ENCODE measurements around the gene ANXA6.
"Not testable (repeated sequence)": the region's sequence is repeated elsewhere in the genome, so short reads cannot be mapped to it uniquely, and the experiment has no call there.

The ANXA6 gene

DNA sequence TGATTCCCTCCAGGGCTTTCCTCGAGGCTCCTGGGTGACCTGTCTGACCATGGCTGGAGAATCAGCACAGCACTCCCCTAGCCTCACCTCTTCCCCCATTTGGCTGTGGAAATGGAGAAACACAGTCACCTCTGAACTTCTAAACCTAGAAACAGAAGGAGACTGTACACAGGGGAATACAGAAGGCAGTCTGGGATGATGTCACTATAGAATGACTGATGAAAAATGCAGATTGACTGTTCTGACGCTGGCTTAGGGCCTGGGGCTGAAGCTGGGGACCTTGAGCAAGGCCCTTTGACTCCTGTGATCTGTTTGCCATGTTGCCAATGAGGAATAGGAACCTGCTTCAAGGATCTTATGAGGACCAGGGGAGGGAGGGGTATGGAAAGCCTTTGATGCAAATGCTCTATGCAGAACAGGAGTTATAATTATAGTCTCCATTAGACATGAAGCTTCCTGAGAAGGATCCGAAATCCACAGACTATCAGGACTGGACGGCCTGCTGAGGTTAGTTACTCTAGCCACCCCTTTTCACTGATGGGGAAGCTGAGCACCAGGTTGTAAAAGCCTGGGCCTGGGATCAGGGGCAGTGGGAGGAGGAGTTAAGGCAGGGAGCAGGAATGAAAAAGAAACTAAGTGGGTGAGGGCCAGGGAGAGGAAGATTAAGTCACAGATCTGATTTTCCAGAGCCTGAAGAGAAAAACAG lies 24.4 kb upstream of the ANXA6 start:
- no peak for DNase-seq (ENCODE audit: low read depth in 2 of 2)

DNA sequence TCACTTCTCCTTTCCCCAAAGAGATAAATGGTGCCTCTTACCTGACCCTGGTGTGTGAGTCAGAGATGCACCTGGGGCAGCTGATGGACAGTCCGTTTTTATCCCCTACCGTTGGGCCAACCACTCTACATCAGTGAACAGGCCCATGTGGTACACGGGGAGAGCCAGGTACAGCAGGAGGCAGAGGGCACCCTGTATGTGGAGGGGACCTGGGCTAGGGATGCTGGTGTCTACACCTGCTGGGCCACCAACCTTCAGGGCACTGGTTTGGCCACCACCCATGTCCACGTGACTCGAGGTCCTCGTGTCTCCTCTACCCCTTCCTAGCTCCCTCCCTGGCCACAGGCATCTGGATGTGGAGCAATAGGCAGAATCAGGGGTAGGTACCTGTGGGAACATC lies 22.7 kb upstream of the ANXA6 start:
- DNase-seq (ENCODE audit: low read depth in 2 of 2): no peak

GRCh38 chr5:151179489-151179840 lies 21.9 kb upstream of the ANXA6 start:
- no peak for DNase-seq (ENCODE audit: low read depth in 2 of 2)

- no peak for DNase-seq (ENCODE audit: low read depth in 2 of 2)
Measured at GRCh38 chr5:151178777-151179488, 21.4 kb upstream of the ANXA6 start.

DNA sequence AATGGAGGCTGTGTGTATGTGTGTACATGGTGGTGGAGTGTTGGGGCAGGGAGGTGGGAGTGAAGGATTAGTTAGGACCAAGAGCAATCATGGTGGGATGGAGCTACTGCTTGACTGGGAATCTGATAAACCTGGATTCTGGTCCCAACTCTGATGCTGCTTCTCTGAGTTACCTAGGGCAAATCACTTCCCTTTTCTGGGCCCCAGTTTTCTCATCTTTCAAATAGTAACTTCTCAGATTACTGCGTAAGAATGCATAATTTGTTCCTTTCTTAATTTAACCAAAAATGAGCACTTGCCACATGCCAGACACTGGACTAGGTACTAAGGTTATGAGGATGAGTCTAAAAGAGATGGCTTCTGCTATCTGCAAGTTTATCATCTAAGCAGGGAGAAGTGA lies 20.8 kb upstream of the ANXA6 start:
- DNase-seq (ENCODE audit: low read depth in 2 of 2): no peak

- DNase-seq (ENCODE audit: low read depth in 2 of 2): not testable (repeated sequence)
Measured at GRCh38 chr5:151176268-151176667, 18.7 kb upstream of the ANXA6 start.

DNA sequence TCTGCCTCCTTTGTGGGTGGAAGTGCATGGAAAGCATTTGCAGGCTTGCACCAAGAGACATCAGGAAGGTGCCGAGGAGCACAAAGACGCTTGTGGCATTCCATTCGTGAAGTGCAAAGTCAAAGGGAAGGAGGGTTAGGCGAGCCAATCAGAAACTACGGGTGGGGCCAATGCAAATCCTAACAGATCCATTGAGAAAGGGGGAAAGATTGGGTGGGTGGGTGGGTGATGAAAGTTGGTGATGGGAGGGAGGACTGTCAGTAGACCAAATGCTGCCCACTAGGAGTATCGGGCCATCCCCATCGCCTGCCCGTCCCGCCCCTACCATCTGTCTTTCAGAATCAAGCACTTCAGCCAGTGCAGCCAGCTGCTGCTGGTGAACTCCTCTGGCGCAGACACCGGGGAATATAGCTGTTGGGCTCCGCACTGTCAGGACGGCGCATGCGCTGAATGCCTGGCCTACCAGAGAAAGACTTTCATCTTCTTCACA lies 17.1 kb upstream of the ANXA6 start:
- no peak for DNase-seq (ENCODE audit: low read depth in 2 of 2)

- no peak for DNase-seq (ENCODE audit: low read depth in 2 of 2)
Measured at GRCh38 chr5:151173711-151174611, 16.4 kb upstream of the ANXA6 start.

- no peak for DNase-seq (ENCODE audit: low read depth in 2 of 2)
Measured at GRCh38 chr5:151171529-151171928, 13.9 kb upstream of the ANXA6 start.

DNA sequence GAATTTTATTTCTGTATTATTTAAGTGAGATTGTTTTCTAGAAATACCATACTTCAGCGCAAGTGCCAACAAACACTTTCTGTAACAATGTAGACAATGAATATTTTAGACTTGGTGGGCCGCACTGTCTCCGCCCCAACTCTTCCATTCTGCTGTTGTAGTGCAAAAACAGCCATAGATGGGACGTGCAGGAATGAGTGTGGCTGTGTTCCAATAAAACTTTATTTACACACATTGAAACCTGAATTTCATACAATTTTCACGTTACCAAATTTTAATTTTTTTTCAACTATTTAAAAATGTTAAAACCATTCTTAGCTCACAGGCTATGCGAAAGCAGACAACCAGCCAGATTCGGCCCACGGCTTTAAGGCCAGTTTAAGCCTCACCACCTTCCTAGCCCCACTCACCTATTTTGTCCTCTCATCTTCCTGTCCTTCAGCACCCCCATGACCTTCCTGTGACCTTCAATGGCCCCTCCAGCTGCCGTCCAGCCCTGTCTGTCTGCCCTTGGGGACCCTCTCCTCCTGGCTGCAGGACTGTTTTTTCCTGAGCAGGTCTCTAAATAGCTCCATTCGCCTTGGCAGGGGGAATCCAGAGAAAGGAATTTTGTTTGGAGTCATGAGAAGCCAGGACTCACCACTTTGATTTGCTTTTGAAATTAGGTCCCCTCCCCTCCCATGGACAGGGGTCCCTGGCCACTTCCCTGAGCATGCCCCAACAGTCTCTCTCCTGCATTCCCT lies 11.2 kb upstream of the ANXA6 start:
- DNase-seq (ENCODE audit: low read depth in 2 of 2): no peak

- no peak for DNase-seq (ENCODE audit: low read depth in 2 of 2)
Measured at GRCh38 chr5:151167022-151167421, 9.4 kb upstream of the ANXA6 start.

DNA sequence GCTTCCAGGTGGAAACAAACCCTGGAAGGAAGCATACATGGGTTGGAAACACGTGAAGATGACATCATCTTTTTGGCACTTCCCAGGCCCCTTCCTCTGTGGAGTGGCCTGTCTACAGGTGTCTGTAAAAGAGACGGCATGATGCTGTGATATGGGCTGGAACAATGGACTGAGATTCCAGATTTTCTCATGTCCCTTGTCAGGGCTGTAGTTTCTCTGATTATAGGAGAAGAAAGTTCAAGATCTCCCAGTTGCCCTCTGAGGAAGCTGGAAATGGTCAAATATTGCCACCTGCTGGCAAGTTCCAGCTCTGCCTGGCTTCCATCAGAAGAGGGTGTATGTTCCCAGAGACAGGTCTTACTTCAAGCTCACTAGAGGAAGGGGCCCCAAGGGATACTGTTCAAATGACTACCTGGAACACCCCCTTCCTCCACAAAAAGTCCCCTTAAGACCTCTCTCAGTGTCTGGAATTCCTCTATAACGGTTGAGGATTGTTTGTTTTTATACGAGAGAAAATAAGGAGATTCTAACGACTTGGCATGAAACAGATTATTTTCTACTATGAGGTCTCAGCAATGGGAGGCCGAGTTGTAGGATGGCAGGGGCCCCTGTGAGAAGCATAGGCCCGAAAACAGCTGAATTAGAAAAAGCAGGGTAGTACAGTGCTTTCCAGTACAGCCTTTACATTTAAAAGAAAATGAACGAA lies 7.3 kb upstream of the ANXA6 start:
- peak in 1 of 2 donors; percentile 62 for DNase-seq (ENCODE audit: low read depth in 2 of 2)

GRCh38 chr5:151162776-151163175 lies 5.2 kb upstream of the ANXA6 start:
- no peak for DNase-seq (ENCODE audit: low read depth in 2 of 2)

GRCh38 chr5:151159649-151160373 lies 2.2 kb upstream of the ANXA6 start:
- DNase-seq (ENCODE audit: low read depth in 2 of 2): no peak

DNA sequence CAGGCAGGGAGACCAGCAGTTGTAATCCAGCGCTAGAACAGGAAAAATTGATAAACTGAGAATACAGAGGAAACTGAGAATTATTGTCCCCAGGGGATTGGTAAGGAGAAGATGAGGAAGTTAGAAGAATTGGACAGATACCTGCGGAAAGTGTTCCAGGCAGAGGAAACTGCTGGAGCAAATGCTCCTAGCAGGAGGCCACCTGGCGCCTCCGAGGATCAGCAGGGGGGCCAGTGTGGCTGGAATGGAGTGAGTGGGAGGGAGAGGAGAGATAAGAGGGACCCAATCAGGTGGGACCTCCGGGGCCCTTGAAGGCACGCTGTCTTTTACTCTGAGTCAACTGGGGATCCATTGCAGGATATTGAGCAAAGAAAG lies 695 bp upstream of the ANXA6 start:
- DNase-seq (ENCODE audit: low read depth in 2 of 2): no peak

DNA sequence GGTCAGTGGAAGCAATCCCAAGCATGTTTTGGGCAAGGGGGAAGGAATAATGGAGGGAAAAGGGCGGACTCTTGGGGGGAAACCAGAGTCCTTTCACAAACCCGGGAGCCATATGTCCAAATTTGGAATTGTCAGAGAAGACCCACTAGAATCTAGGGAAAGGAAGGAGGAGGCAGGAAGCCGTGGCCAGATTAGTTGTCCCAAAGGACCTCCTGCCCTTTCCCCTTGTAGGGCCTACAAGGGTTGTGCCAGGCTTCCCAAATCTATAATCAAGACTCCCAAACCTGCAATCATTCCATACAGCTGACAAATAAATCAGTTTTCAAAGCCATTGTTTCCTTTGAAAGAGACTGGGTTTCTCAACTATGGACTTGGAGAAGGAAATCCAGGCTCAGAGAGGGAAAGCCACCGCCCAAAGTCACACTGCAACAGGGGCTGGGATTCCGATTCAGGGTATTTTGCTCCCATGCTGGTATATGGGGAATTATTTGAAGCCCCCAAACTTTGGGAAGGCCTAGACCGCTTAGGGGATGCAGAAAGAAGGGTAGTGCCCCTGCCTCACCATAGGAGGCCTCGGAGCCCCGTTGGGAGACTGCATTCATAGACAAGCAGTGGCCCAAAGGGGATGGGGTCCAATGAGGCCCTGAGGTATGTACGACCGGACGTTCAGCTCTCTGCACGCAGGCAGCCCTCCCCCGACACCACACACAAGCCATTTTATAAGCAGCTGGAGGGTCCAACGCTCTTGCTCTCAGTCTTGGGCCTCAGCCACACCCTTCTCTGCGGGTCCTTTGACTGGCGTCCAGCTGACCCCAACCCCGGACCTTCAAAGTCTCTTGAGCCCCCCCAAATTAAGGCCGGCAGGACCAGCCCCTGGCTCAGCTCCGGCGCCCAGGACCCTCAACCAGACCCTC lies 815 bp downstream of the ANXA6 start:
- DNase-seq (ENCODE audit: low read depth in 2 of 2): no peak

- DNase-seq (ENCODE audit: low read depth in 2 of 2): no peak
Measured at GRCh38 chr5:151155775-151156506, 1.6 kb downstream of the ANXA6 start.

GRCh38 chr5:151154931-151155774 lies 2.4 kb downstream of the ANXA6 start:
- peak in 1 of 2 donors; percentile 38 for DNase-seq (ENCODE audit: low read depth in 2 of 2)

Measured in stimulated activated CD8-positive, alpha-beta memory T cell treated with anti-CD3 and anti-CD28 coated beads, Interleukin-15, amount 100 ng/mL, for 4 hours (primary cell).